VCaP (cell line): ENCODE results near the gene MICU2.
A peak's percentile ranks its signal among the peaks of the same experiment; 100 is the strongest.

Experiments
- H3K27ac ChIP-seq: fragments of 450-650 bp; 2 replicates; pipeline ENCODE4 v1.5.1; 2017
- TF ChIP-seq, protein P1 (sequence below): fragments of 450-650 bp; conservative IDR thresholded peaks from 2 replicates; pipeline ENCODE4 v1.5.1; 2017; ENCODE audit warnings: mild to moderate bottlenecking, moderate library complexity

MICU2 gene

DNA sequence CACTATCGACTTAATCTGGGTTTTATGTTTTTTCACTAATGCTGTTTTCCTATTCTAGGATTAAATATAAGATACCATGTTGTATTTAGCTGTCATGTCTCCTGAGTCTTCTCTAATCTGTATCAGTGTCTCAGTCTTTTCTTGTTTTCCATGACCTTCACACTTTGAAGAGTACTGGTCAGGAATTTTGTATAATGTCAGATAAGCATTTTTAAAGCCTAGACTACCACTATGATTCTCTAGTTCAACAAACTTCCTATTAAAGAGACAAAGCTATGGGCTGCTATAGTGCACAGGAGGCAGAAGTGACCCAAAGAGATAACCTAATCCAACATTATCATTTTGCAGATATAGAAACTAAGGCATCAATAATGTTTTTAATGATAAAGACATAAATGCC, 81.8 kb downstream of the MICU2 start:
- TF ChIP-seq, protein P1, sequence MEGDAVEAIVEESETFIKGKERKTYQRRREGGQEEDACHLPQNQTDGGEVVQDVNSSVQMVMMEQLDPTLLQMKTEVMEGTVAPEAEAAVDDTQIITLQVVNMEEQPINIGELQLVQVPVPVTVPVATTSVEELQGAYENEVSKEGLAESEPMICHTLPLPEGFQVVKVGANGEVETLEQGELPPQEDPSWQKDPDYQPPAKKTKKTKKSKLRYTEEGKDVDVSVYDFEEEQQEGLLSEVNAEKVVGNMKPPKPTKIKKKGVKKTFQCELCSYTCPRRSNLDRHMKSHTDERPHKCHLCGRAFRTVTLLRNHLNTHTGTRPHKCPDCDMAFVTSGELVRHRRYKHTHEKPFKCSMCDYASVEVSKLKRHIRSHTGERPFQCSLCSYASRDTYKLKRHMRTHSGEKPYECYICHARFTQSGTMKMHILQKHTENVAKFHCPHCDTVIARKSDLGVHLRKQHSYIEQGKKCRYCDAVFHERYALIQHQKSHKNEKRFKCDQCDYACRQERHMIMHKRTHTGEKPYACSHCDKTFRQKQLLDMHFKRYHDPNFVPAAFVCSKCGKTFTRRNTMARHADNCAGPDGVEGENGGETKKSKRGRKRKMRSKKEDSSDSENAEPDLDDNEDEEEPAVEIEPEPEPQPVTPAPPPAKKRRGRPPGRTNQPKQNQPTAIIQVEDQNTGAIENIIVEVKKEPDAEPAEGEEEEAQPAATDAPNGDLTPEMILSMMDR: no peak
- no peak overlapping the region for H3K27ac ChIP-seq

DNA sequence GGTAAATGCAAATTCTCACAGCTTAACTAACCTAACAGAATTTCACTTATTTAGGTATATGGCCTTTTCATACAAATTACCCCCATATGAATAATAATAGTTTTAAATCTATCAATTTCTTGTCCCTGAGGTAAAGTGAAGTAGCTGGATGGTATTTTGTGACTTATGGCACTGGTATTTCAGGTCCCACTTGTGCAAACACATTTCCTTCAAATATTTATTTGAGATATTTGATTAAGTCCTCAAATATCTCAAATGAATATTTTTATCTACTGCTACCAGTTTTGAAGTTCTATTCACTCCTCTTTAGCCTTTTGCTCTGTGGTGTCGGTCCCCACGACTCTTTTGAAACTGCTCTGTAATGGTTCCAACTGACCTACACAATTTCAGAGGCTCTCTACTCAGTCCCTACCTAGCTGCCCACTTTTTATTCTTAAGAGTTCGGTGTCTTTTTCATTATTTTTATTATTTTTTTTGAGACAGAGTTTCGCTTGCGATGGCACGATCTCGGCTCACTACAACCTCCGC, 85.3 kb downstream of the MICU2 start:
- TF ChIP-seq, protein P1: no peak
- H3K27ac ChIP-seq: peak overlapping the region; percentile 88

DNA sequence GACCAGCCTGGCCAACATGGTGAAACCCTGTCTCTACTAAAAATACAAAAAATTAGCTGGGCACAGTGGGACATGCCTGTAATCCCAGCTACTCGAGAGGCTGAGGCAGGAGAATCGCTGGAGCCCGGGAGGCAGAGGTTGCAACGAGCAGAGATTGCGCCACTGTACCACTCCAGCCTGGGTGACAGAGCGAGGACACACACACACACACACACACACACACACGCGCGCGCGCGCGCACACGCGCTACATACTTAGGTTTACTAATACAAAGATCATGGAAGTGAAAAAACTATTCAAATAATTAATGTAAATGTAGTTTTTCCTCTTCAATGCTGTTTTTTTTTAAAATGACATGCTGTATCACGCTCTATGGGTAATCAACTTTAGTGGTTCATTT, 86.4 kb downstream of the MICU2 start:
- TF ChIP-seq, protein P1: no peak
- peak overlapping the region; percentile 88 for H3K27ac ChIP-seq

DNA sequence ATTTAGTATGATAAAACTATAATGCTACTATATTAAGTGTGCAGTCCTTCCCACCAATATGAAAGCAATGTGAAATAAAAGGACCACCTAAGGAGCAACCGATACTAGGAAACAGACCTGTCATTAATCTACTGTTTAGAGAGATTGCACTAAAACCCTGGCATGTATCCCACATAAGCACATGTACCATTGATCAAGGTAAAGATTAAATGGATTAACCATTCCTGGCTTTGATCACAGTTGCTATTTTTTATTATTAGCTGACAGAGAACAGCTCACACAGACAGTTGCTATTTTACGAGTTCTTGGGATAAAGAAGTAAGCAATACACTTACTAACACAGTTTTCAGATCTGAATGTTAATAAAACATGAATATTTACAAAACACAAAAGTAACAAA, 87.2 kb downstream of the MICU2 start:
- H3K27ac ChIP-seq: peak overlapping the region; percentile 88
- TF ChIP-seq, protein P1: no peak

DNA sequence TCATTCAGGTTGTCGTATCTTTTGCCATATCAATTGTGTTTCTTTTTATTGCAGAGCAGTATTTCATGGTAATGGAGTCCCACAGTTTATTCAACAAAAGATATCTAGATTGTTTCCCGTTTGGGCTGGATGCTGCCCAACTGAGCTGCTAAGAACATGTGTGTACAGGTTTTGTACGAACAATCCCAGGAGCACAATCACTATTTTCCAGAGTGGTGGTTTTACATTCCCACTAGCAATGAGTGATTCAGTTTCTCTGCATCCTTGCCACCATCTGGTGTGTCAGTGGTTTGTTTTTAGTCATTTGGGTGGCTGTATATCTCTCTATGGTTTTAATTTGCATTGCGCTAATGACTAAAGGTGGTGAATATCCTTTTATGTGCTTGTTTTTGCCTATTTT, 92.1 kb downstream of the MICU2 start:
- H3K27ac ChIP-seq: peak overlapping the region; percentile 88
- TF ChIP-seq, protein P1: no peak

DNA sequence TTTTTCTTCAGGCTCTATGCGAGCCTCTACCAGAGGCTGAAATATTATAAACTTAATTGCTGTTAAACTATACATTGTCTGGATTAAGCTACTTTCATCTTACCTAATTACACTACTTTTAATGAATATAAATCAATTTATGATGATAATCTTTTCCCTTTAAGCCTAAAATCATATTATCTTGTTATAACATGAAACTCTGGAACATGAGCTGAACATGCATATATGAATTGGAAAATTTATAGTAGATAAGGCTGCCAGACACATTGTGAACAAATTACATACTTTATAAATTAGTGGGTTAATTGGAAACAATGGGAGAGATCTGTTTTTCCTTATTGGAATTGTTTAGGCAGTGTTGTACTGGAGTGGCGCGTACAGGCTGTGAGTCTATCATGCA, 99.6 kb downstream of the MICU2 start:
- H3K27ac ChIP-seq: no peak overlapping the region
- TF ChIP-seq, protein P1: no peak

DNA sequence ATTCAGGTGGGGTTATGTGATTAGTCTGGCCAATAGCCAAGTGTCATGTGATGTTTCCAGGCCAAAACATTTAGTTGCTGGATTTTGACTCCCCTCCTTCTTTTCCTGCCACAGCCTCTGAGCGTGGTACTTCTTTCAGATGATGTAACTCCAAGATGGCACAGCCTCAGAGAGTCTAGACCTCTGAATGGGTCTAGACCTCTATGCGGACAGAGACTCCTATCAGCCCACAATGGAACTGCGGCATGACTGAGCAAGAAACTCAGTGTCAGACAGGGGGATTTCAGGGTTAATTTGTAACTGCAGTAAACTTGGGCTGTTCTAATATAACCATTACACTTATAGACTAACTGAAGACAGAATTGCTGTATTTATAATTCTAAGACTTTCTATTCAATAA, 102.3 kb downstream of the MICU2 start:
- TF ChIP-seq, protein P1: no peak
- no peak overlapping the region; the same call in 1 of the 2 replicates for H3K27ac ChIP-seq
